Vagina (tissue), 2 donors: ENCODE data around the gene CLMP. TPM values are rescaled to one million over a fixed set of nuclear protein-coding genes. Genes with fewer than 3 reads are reported as not detected.

Experiments
- DNase-seq, 2 donors: peaks; one replicate each; pipeline ENCODE4 v3.0.0-alpha.2; 2017; ENCODE audit errors: extremely low spot score in 2 of 2
- H3K27ac ChIP-seq: fragments of 200-600 bp; sonication (generic); one replicate; pipeline ENCODE4 v1.5.1; 2019
- H3K27me3 ChIP-seq: fragments of 200-600 bp; sonication (generic); one replicate; pipeline ENCODE4 v1.5.1; 2019
- H3K36me3 ChIP-seq, 2 donors: fragments of 200-600 bp; sonication (generic); one replicate each; pipeline ENCODE4 v1.5.1; 2017 to 2019
- H3K4me1 ChIP-seq: fragments of 200-600 bp; sonication (generic); one replicate; pipeline ENCODE4 v1.5.1; 2019
- H3K4me3 ChIP-seq, 2 donors: fragments of 200-600 bp; sonication (generic); 1 replicate in 1 of 2; 2 replicates in 1 of 2; pipeline ENCODE4 v1.5.1; 2016 to 2019
- H3K9me3 ChIP-seq: fragments of 200-600 bp; sonication (generic); one replicate; pipeline ENCODE4 v1.5.1; 2019
- POLR2A ChIP-seq, 2 donors: fragments of 450-650 bp; IDR thresholded peaks; one replicate each; pipeline ENCODE4 v1.6.1; 2017; ENCODE audit warnings: antibody characterized with exemption in 2 of 2, mild to moderate bottlenecking in 2 of 2, moderate library complexity in 2 of 2
- POLR2AphosphoS5 ChIP-seq, 2 donors: sonication (generic); formaldehyde crosslinking; IDR thresholded peaks; one replicate each; pipeline ENCODE4 v1.9.0; 2017; ENCODE audit warnings: antibody characterized with exemption in 2 of 2, mild to moderate bottlenecking in 2 of 2, low read depth in 1 of 2; ENCODE audit not compliant: insufficient read depth in 1 of 2
- intact Hi-C: fragments of 100-400 bp; cut with DNase I; formaldehyde crosslinking; loops from one replicate; pipeline ENCODE4 v1.15.1; 2023
- total RNA-seq: library from RNA; depleted of rRNA; stranded (reverse); fragments of >200 nt; gene quantifications from one replicate; pipeline ENCODE4 v1.2.3, GENCODE V29; 2016
- TF ChIP-seq, protein P1 (sequence below), 3 experiments: fragments of 450-650 bp in 2 of 3; fragments of 200-600 bp in 1 of 3; sonication (generic) in 1 of 3; IDR thresholded peaks; one replicate each; pipeline ENCODE4 v1.5.1; 2017 to 2019; ENCODE audit warnings: antibody characterized with exemption in 3 of 3, mild to moderate bottlenecking in 2 of 3, moderate library complexity in 2 of 3

CLMP gene
- total RNA-seq, 1 donor from 2014 or later: 99.4 TPM

DNA sequence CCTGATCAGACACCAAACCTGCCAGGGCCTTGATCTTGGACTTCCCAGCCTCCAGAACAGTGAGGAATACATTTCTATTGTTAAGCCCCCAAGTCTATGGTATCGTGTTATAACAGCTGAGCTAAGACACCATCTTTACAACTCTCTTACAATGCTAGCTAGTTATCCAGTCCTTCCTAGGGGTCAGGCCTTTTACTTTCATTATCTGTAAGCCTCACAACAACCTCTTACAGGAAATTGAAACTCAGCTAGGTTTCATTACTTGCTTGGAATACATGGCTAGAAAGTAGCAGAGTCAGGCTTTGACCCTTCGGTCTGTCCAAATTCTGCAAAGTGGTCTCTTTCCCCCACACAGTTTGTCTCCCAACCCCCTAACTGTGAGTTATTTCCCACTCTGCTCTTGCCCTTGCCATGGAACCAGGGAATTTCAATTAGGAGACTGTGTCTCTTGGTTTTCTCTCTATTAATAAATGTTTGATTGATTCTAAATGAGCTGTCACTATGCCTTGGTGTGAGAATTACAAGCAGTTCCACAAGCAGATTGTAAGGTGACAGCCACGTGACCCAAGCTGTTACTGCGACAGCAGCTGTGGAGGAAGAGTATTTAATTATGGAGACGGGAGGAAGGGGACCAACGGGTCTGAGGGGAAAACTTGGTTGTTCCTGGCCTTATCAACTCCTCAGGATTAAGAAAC, 38.4 kb upstream of the CLMP start:
- Histone ChIP-seq H3K27ac (no peak overlapping the region), H3K36me3 (no peaks in the 10 kb centered on the region), H3K4me1 (no peaks in the 10 kb centered on the region), H3K9me3 (no peaks in the 10 kb centered on the region), H3K27me3 (no peaks in the 10 kb centered on the region), H3K4me3 (no peak overlapping the region)
- intact Hi-C loops: no loop called here
- no peak for DNase-seq
- TF ChIP-seq POLR2A (IDR thresholded peaks at IDR 0.05): no peak
- TF ChIP-seq, protein P1, sequence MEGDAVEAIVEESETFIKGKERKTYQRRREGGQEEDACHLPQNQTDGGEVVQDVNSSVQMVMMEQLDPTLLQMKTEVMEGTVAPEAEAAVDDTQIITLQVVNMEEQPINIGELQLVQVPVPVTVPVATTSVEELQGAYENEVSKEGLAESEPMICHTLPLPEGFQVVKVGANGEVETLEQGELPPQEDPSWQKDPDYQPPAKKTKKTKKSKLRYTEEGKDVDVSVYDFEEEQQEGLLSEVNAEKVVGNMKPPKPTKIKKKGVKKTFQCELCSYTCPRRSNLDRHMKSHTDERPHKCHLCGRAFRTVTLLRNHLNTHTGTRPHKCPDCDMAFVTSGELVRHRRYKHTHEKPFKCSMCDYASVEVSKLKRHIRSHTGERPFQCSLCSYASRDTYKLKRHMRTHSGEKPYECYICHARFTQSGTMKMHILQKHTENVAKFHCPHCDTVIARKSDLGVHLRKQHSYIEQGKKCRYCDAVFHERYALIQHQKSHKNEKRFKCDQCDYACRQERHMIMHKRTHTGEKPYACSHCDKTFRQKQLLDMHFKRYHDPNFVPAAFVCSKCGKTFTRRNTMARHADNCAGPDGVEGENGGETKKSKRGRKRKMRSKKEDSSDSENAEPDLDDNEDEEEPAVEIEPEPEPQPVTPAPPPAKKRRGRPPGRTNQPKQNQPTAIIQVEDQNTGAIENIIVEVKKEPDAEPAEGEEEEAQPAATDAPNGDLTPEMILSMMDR (IDR thresholded peaks at IDR 0.05): no peak
- no peak for TF ChIP-seq POLR2AphosphoS5 (IDR thresholded peaks at IDR 0.05; ENCODE audit: insufficient read depth in 1 of 2, low read depth in 1 of 2)

DNA sequence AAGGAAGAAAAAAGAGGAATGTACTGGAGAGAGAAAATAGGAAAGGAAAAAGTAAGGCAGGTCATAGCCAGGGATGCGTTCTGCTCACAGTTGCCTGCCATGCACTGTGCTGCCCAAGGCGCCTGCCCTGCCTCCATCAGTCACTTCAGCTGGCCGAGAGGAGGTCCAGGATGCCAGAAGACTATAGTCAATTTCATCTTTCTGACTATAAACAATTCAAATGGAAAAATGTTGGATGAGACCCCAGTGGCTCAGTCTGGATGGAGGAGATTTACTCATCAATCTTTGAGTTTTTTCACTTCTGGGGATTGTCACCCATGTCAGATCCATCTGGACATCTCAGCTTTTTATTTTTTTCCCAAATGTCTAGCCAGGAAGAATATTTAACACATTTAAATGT, 36.7 kb upstream of the CLMP start:
- intact Hi-C loops: no loop called here
- Histone ChIP-seq H3K4me1 (no peaks in the 10 kb centered on the region), H3K27ac (no peak overlapping the region)

GRCh38 chr11:123231256-123231655, 36.2 kb upstream of the CLMP start:
- intact Hi-C loops: no loop called here
- TF ChIP-seq, protein P1 (IDR thresholded peaks at IDR 0.05): no peak
- TF ChIP-seq POLR2A (IDR thresholded peaks at IDR 0.05): no peak
- TF ChIP-seq POLR2AphosphoS5 (IDR thresholded peaks at IDR 0.05; ENCODE audit: insufficient read depth in 1 of 2, low read depth in 1 of 2): no peak
- H3K27ac ChIP-seq: no peak overlapping the region
- no peaks in the 10 kb centered on the region for H3K36me3 ChIP-seq
- no peak for DNase-seq
- H3K4me3 ChIP-seq: no peak overlapping the region
- H3K9me3 ChIP-seq: no peaks in the 10 kb centered on the region
- no peaks in the 10 kb centered on the region for H3K27me3 ChIP-seq
- no peaks in the 10 kb centered on the region for H3K4me1 ChIP-seq

More for the DNA sequence above, 36.7 kb upstream of the CLMP start:
- Histone ChIP-seq H3K27me3 (no peaks in the 10 kb centered on the region), H3K9me3 (no peaks in the 10 kb centered on the region), H3K36me3 (no peaks in the 10 kb centered on the region), H3K4me3 (no peak overlapping the region)
- DNase-seq: no peak
- TF ChIP-seq POLR2A (IDR thresholded peaks at IDR 0.05) (no peak), POLR2AphosphoS5 (IDR thresholded peaks at IDR 0.05; ENCODE audit: insufficient read depth in 1 of 2, low read depth in 1 of 2) (no peak)
- TF ChIP-seq, protein P1 (IDR thresholded peaks at IDR 0.05): no peak

GRCh38 chr11:123230346-123230745, 35.3 kb upstream of the CLMP start:
- Histone ChIP-seq H3K4me3 (no peak overlapping the region), H3K27ac (no peak overlapping the region), H3K27me3 (no peaks in the 10 kb centered on the region), H3K4me1 (no peaks in the 10 kb centered on the region), H3K36me3 (no peaks in the 10 kb centered on the region), H3K9me3 (no peaks in the 10 kb centered on the region)
- no peak for DNase-seq
- TF ChIP-seq POLR2A (IDR thresholded peaks at IDR 0.05): no peak
- TF ChIP-seq, protein P1 (IDR thresholded peaks at IDR 0.05): no peak
- TF ChIP-seq POLR2AphosphoS5 (IDR thresholded peaks at IDR 0.05; ENCODE audit: insufficient read depth in 1 of 2, low read depth in 1 of 2): no peak
- intact Hi-C loops: no loop called here

DNA sequence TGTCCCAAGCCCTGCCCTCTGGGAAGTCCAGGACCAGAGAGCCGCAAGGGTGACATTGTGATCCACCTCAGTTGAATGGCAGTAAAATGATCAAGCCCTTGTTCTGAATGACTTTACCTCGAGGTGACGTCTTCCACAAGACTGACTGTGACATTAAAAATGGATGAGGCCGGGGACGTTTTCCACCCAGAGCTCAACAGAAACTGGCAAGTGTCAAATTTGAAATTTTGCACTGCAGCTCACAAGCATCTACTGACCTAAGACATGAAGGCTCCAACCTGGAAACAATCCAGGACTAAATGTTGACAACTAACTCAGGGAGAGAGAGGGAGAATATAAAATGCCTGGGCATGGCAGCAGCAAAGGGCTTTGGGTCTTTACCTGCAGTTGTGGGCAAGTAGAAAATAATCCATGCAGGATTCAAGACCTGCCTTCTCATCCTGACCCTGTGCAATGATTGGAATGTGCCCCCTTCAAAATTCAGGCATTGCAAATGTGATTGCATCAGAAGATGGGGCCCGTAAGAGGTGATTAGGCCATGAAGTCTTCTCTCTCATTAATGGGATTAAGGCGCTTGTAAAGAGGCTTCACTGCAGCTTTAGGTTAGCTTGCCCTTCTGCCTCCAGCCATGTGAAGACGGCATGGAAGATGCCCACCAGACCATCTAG, 33.6 kb upstream of the CLMP start:
- H3K36me3 ChIP-seq: no peaks in the 10 kb centered on the region
- no peaks in the 10 kb centered on the region for H3K4me1 ChIP-seq
- H3K9me3 ChIP-seq: no peaks in the 10 kb centered on the region
- no peak overlapping the region for H3K4me3 ChIP-seq
- TF ChIP-seq POLR2A (IDR thresholded peaks at IDR 0.05): no peak
- TF ChIP-seq, protein P1 (IDR thresholded peaks at IDR 0.05): no peak
- TF ChIP-seq POLR2AphosphoS5 (IDR thresholded peaks at IDR 0.05; ENCODE audit: insufficient read depth in 1 of 2, low read depth in 1 of 2): no peak
- no peak for DNase-seq
- no peak overlapping the region for H3K27ac ChIP-seq
- intact Hi-C loops: no loop called here
- H3K27me3 ChIP-seq: no peaks in the 10 kb centered on the region
